Stomach (tissue), 9 donors: ENCODE data around the gene UCN2. TPM values are rescaled to one million over a fixed set of nuclear protein-coding genes. Genes with fewer than 3 reads are reported as not detected.

Experiments
- DNase-seq, 2 donors: peaks; one replicate each; pipeline versions ENCODE4 v3.0.0 to v3.0.0-alpha.2; 2013 to 2019
- H3K27ac ChIP-seq, 5 donors: fragments of 200-600 bp in 4 of 5; sonication (generic) in 4 of 5; one replicate each; pipeline ENCODE4 v1.5.1; 2013 to 2019; ENCODE audit warnings: mild to moderate bottlenecking in 1 of 5, moderate library complexity in 1 of 5
- H3K27me3 ChIP-seq, 3 donors: fragments of 200-600 bp; sonication (generic); one replicate each; pipeline ENCODE4 v1.5.1; 2017 to 2019; ENCODE audit warnings: mixed run types in 1 of 3
- H3K36me3 ChIP-seq, 4 donors: fragments of 200-600 bp; sonication (generic); 1 replicate in 3 of 4; 2 replicates in 1 of 4; pipeline ENCODE4 v1.5.1; 2016 to 2019
- H3K4me1 ChIP-seq, 4 donors: fragments of 200-600 bp; sonication (generic); one replicate each; pipeline ENCODE4 v1.5.1; 2016 to 2019
- H3K4me3 ChIP-seq, 4 donors: fragments of 200-600 bp; sonication (generic) in 3 of 4; one replicate each; pipeline ENCODE4 v1.5.1; 2016 to 2019; ENCODE audit warnings: mild to moderate bottlenecking in 1 of 4
- H3K9me3 ChIP-seq, 4 donors: fragments of 200-600 bp; sonication (generic); one replicate each; pipeline ENCODE4 v1.5.1; 2016 to 2019
- EP300 ChIP-seq: sonication (generic); formaldehyde crosslinking; IDR thresholded peaks from one replicate; pipeline ENCODE4 v1.6.1; 2017; ENCODE audit warnings: antibody characterized with exemption
- POLR2A ChIP-seq, 4 donors: fragments of 450-650 bp; IDR thresholded peaks; one replicate each; pipeline ENCODE4 v1.6.1; 2016; ENCODE audit warnings: antibody characterized with exemption in 4 of 4, control low read depth in 2 of 4, mild to moderate bottlenecking in 1 of 4, moderate library complexity in 1 of 4
- POLR2AphosphoS5 ChIP-seq, 3 donors: sonication (generic); formaldehyde crosslinking; IDR thresholded peaks; one replicate each; pipeline ENCODE4 v1.6.1; 2016; ENCODE audit warnings: antibody characterized with exemption in 3 of 3
- WGBS, 5 donors: extraction: QIAGEN DNeasy Blood & Tissue Kit in 3 of 5; methylation state at CpG; one replicate each; pipeline versions ENCODE4 v1.1.5 to v1.1.7; 2013 to 2018; 5-methylcytosine and 5-hydroxymethylcytosine counted together
- intact Hi-C: fragments of 100-400 bp; cut with DNase I; formaldehyde crosslinking; loops from one replicate; pipeline ENCODE4 v1.15.1; 2023; ENCODE audit warnings: low total_unique reads
- polyA plus RNA-seq, 3 donors: library from polyadenylated mRNA; stranded (reverse); fragments of 200-250 nt; gene quantifications; one replicate each; pipeline ENCODE4 v1.2.3, GENCODE V29; 2013
- total RNA-seq, 5 donors: library from RNA; depleted of rRNA; stranded (reverse); fragments of >200 nt; gene quantifications; one replicate each; pipeline versions ENCODE4 v1.1.0 to v1.2.3, GENCODE V29; 2014 to 2016
- TF ChIP-seq, protein P1 (sequence below), 7 experiments: fragments of 450-650 bp in 4 of 7; fragments of 200-600 bp in 3 of 7; sonication (generic) in 3 of 7; IDR thresholded peaks; one replicate each; pipeline ENCODE4 v1.5.1; 2016 to 2019; ENCODE audit warnings: antibody characterized with exemption in 7 of 7, control low read depth in 2 of 7, mild to moderate bottlenecking in 1 of 7
- donor health status: healthy with polysubstance abuse.
- donor health status: Bipolar disorder and iron deficiency.
- donor health status: healthy.

Gene UCN2
- total and polyA plus RNA-seq, 8 donors: 0.31 to 3.3 (median 0.48) TPM; not detected in 4

DNA sequence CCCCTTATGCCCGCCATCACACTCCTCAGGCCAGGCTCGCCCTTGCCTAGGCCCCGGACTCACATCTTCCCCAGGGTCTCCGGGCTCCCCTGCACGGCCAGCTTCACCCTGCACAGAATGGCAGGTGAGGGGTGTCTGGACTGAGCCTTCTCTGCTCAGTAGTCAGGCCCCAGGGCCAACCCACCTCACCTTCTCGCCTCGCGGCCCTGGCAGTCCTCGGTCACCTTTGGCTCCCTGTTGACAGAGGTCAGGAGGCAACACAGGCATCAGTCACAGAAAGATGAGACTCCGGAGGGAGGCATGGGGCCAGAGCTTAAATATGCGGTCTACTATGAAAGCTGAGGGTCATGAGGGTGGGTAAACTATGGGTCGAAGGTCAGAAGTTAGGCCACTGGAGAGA, 8.4 kb upstream of the UCN2 start:
- Histone ChIP-seq H3K36me3 (no peaks in the 10 kb centered on the region), H3K4me1 (no peaks in the 10 kb centered on the region), H3K4me3 (no peak overlapping the region), H3K27ac (no peak overlapping the region), H3K9me3 (no peaks in the 10 kb centered on the region), H3K27me3 (no peaks in the 10 kb centered on the region)
- WGBS, 5 donors: 76 to 89% (median 81%) methylated on average over 8 to 12 of the region's 12 CpGs
- intact Hi-C loops: no loop called here
- TF ChIP-seq POLR2A (IDR thresholded peaks at IDR 0.05) (no peak), POLR2AphosphoS5 (IDR thresholded peaks at IDR 0.05) (no peak), EP300 (no peak)
- TF ChIP-seq, protein P1, sequence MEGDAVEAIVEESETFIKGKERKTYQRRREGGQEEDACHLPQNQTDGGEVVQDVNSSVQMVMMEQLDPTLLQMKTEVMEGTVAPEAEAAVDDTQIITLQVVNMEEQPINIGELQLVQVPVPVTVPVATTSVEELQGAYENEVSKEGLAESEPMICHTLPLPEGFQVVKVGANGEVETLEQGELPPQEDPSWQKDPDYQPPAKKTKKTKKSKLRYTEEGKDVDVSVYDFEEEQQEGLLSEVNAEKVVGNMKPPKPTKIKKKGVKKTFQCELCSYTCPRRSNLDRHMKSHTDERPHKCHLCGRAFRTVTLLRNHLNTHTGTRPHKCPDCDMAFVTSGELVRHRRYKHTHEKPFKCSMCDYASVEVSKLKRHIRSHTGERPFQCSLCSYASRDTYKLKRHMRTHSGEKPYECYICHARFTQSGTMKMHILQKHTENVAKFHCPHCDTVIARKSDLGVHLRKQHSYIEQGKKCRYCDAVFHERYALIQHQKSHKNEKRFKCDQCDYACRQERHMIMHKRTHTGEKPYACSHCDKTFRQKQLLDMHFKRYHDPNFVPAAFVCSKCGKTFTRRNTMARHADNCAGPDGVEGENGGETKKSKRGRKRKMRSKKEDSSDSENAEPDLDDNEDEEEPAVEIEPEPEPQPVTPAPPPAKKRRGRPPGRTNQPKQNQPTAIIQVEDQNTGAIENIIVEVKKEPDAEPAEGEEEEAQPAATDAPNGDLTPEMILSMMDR (IDR thresholded peaks at IDR 0.05): no peak
- no peak for DNase-seq

DNA sequence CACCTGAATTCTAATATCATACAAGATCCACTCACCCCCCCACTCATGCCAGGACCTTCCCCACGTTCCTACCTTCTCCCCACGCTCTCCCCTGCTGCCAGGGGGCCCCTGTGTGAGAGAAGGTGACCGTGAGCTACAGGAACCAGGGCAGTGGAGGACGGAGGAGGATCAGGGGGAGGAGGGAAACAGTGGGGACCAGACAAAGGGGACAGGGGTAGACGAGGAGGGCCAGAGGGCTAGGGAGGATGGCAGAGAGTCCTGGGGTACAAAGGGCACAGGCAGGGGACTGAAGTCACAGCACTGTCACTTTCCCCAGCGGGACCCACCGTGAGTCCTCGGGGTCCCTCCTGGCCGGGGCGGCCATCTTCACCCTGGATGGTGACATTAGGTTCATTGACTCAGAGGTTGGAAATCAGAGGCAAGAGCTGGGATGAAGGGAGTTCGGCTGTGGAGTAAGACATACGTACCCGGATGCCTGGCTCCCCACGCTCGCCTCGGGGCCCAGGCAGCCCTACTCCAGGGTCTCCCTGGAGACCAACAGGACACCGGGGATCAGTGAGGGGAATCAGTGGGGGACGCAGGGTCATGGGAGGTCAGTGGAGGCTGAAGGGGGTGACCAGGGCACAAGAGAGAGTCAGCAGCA, 6.3 kb upstream of the UCN2 start:
- no peak for TF ChIP-seq POLR2A (IDR thresholded peaks at IDR 0.05)
- DNase-seq: no peak
- Histone ChIP-seq H3K27me3 (no peaks in the 10 kb centered on the region), H3K27ac (no peak overlapping the region), H3K4me3 (no peak overlapping the region), H3K4me1 (peaks cover 0 to 6% (median 0%) of the 10 kb centered on the region in 4 donors), H3K36me3 (no peaks in the 10 kb centered on the region), H3K9me3 (no peaks in the 10 kb centered on the region)
- intact Hi-C loops: no loop called here
- 85 to 88% (median 86%) methylated on average over 17 to 18 of the region's 18 CpGs for WGBS, 5 donors

DNA sequence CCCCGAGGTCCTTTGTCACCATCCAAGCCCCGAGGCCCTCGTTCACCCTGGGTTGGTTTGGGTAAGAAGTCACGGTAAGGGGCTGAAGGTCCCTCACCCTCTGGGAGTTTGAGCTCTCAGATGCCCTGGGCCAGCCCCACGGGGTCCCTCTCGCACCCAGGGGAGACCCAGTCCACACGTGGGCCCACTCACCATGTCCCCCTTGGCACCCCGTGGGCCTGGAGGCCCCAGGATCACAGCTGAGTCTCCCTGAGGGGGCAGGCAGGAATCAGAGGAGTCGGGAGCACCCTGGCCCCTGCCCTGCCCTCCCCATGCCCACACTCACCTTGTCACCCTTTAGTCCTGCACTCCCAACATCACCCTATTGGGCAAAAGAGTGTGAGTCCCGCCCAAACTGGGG, 5.8 kb upstream of the UCN2 start:
- intact Hi-C loops: no loop called here
- TF ChIP-seq POLR2A (IDR thresholded peaks at IDR 0.05): no peak
- TF ChIP-seq, protein P1 (IDR thresholded peaks at IDR 0.05): no peak
- TF ChIP-seq POLR2AphosphoS5 (IDR thresholded peaks at IDR 0.05): no peak
- TF ChIP-seq EP300: no peak
- 81 to 91% (median 90%) methylated on average over 7 to 10 of the region's 10 CpGs for WGBS, 5 donors
- no peaks in the 10 kb centered on the region for H3K27me3 ChIP-seq
- no peaks in the 10 kb centered on the region for H3K36me3 ChIP-seq
- no peak for DNase-seq
- H3K9me3 ChIP-seq: no peaks in the 10 kb centered on the region
- no peak overlapping the region for H3K27ac ChIP-seq
- no peak overlapping the region for H3K4me3 ChIP-seq
- peaks cover 0 to 6% (median 0%) of the 10 kb centered on the region in 4 donors for H3K4me1 ChIP-seq

DNA sequence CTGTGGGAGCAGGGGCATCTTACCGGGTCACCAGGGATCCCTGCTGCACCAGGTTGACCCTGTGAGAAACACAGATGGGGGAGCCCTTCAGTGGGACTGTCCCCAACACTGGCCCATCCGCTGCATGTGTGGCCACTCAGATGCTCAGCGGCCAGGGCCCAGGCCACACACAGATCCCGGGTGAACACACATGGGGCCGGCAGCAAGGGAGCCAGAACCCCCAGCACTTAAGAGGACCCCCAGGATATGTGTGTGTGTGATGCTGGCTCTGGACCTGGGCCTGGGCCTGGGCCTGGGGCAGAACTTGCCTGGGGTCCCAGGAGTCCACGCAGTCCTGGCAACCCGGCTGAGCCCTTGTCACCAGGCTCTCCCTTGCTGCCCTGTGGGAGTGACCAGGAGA, 4.9 kb upstream of the UCN2 start:
- no peaks in the 10 kb centered on the region for H3K36me3 ChIP-seq
- H3K4me1 ChIP-seq: peaks cover 0 to 11% (median 0%) of the 10 kb centered on the region in 4 donors
- WGBS, 5 donors: 92 to 100% (median 92%) methylated on average over 2 to 7 of the region's 7 CpGs
- TF ChIP-seq POLR2AphosphoS5 (IDR thresholded peaks at IDR 0.05): no peak
- intact Hi-C loops: no loop called here
- H3K27me3 ChIP-seq: no peaks in the 10 kb centered on the region
- DNase-seq: no peak
- H3K4me3 ChIP-seq: no peak overlapping the region
- H3K9me3 ChIP-seq: no peaks in the 10 kb centered on the region
- no peak overlapping the region for H3K27ac ChIP-seq

DNA sequence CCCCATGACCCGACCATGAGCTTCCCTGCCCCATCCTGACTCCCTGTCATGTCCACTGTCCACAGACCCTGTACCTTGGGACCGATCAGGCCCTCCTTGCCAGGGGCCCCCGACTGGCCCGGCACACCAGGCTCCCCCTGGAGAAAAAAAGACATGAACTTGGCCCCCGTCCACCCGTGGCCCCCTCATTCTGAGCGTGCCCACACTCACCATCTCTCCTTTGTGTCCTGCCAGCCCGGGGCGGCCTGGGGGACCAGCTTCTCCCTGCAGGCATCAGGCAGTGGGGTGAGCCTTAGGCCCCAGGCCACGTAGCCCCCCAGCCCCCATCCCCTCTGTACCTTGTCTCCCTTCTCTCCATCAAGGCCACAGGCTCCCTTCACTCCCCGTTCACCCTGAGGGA, 3.9 kb upstream of the UCN2 start:
- whole genome bisulfite sequencing, 5 donors: 77 to 87% (median 80%) methylated on average over 10 to 11 of the region's 11 CpGs
- no peaks in the 10 kb centered on the region for H3K9me3 ChIP-seq
- H3K36me3 ChIP-seq: no peaks in the 10 kb centered on the region
- no peak for TF ChIP-seq POLR2A (IDR thresholded peaks at IDR 0.05)
- no peak for TF ChIP-seq EP300
- TF ChIP-seq, protein P1 (IDR thresholded peaks at IDR 0.05): no peak
- TF ChIP-seq POLR2AphosphoS5 (IDR thresholded peaks at IDR 0.05): no peak
- H3K4me3 ChIP-seq: no peak overlapping the region
- no peak overlapping the region for H3K27ac ChIP-seq
- intact Hi-C loops: no loop called here
- no peaks in the 10 kb centered on the region for H3K27me3 ChIP-seq
- no peak for DNase-seq
- peaks cover 0 to 14% (median 0%) of the 10 kb centered on the region in 4 donors for H3K4me1 ChIP-seq
